GM12864 (cell line): ENCODE results near the gene KCNQ1OT1.

Source experiments
- DNase-seq: peaks from one replicate; pipeline ENCODE4 v3.0.0-alpha.2; 2011; ENCODE audit warnings: low read depth
- H3K4me3 ChIP-seq: 2 replicates; pipeline ENCODE4 v1.5.1; 2011; ENCODE audit warnings: mild to moderate bottlenecking, low read depth, low read length, control low read depth
- CTCF ChIP-seq: IDR thresholded peaks from 2 replicates; pipeline ENCODE4 v1.5.1; 2011; ENCODE audit warnings: low read depth, mild to moderate bottlenecking, moderate library complexity, low read length, control low read depth, inconsistent platforms; ENCODE audit errors: missing control alignments

The KCNQ1OT1 gene

GRCh38 chr11:2670541-2671100 lies 29.2 kb downstream of the KCNQ1OT1 start:
- no peak for DNase-seq
- TF ChIP-seq CTCF: no peak
- H3K4me3 ChIP-seq: no peak overlapping the region

DNA sequence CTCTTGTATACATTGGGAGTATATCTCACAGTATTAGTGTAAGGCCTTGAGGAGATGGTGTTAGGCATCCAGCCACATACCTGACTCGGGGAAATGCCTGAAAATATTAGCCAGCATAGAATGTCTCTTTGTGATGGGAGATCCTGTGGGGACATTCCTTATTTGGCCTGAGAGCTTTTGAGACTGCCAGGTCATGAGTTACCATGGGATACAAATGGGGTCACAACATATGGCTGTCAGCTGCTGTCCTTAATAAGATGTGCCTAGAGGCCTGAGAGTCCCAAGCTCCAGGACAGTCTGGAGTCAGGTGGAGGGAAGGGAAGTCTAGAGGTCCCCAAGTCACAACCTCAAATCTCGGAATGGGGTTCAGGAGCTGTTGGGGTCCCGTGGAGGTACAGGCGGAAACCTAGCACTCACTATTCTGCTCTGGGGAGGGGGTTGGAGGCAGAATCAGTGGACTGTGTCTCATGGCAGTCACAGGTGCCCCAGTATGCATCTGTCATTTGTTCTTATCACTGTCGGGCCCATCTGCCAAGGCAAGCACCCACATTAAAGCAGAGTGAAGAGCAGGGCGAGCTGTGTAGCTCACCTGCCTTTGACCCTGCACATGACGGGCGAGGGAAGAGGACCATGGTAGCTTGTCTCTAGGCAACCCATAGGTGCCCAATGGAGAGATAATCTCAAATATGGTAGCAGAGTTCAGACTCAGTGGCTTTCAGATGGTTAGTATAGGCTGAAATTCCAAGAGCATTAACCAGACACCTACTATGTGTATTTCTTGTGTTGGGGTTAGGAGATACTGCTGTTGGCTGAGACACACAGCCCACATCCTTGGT lies 29.9 kb downstream of the KCNQ1OT1 start:
- TF ChIP-seq CTCF: no peak
- no peak overlapping the region for H3K4me3 ChIP-seq
- no peak for DNase-seq

- no peak for DNase-seq
- no peak overlapping the region for H3K4me3 ChIP-seq
- TF ChIP-seq CTCF: no peak
Observed at GRCh38 chr11:2668876-2669275, 30.9 kb downstream of the KCNQ1OT1 start.

DNA sequence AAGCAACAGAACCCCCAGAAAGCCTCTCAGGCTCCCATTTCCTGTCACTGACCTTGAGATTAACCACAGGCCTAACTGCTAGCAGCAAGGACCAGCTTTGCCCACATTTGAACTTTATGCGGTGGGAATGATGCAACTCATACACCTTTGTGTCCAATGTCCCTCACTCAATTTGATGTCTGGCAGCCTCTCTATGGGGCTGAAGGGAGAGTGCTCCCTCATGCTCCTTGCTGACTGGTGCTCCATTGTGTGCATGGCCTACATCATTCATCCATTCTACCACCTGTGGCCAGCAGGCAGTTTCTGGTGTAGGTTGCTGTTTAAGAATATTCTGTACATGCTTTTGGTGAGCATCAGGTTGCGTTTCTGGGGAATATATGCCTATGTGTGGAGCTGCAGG lies 31.9 kb downstream of the KCNQ1OT1 start:
- no peak for DNase-seq
- no peak overlapping the region for H3K4me3 ChIP-seq
- TF ChIP-seq CTCF: no peak

DNA sequence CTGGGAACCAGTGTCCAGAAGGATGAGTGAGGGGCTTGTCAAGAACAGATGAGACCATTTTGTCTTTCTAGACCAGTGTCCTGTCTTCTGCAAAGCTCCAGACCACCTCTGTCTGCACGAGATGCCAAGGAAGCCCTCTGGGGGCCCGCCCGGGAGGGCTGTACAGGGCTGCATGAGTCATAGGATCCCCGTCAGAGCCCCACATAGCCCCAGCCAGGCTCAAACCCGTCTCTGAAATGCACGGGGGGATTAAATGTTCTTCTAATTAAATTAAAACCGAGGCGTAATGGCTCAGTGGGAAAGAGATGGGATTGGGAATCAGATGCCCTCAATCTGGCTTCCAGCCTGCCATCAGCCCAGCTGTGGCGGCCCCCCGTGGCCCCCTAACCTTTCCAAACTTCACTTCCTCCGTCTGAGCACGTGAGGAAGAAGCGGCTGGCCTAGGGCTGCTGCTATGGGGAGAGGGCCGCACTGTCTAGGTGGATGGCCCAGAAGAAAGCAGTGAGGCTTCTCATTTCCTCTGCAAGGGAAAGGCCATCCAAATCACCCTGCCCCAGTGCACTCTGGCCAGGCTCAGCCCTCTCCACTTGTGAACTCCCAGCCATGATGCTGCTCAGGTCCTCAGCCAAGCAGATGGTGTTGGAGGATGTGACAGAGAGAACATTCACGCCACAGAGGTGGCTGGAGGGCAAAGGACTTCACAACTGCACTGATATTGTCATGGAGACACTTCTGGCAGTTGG lies 32.8 kb downstream of the KCNQ1OT1 start:
- no peak for DNase-seq
- no peak for TF ChIP-seq CTCF
- no peak overlapping the region for H3K4me3 ChIP-seq

GRCh38 chr11:2666401-2666741 lies 33.4 kb downstream of the KCNQ1OT1 start:
- no peak overlapping the region for H3K4me3 ChIP-seq
- no peak for DNase-seq
- TF ChIP-seq CTCF: no peak
